ENCODE measurements around the gene OR51B2.

GRCh38 chr11:5366856-5367255 lies 42.8 kb upstream of the OR51B2 start:
- no peak for TF ChIP-seq POLR2AphosphoS5 (IDR thresholded peaks at IDR 0.05)
- TF ChIP-seq CTCF (IDR thresholded peaks at IDR 0.05), result no peak
